ENCODE results near the gene S100Z.
"Not testable (repeated sequence)": the region's sequence is repeated elsewhere in the genome, so short reads cannot be mapped to it uniquely, and the experiment has no call there.

Gene S100Z

DNA sequence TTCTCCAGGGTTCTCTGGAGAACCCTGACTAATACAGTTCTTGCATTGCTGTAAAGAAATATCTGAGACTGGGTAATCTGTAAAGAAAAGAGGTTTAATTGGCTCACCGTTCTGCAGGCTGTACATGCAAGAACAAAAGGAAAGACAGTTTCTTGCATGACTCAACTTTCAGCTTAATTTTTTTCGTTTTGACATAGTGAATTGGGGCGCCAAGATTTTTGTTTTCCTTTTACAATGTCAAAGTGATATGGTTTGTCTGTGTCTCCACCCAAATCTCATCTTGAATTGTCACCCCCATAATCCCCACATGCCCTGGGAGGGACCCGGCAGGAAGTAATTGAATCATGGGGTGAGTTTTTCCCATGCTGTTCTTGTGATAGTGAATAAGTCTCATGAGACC is 91.2 kb downstream of the S100Z start:
- no peak overlapping the region for H3K4me3 Mint-ChIP-seq
- peaks cover 8 to 9% of the 10 kb centered on the region in 2 donors for H3K9me3 Mint-ChIP-seq
- H3K27me3 Mint-ChIP-seq = peaks cover 0 to 7% of the 10 kb centered on the region in 2 donors
- H3K27ac Mint-ChIP-seq = no peak overlapping the region
- DNase-seq (no peak), ATAC-seq (replicated peaks) (no peak)
- peaks cover 0 to 1% of the 10 kb centered on the region in 2 donors for H3K36me3 Mint-ChIP-seq
- H3K4me1 Mint-ChIP-seq = peaks cover 6 to 10% of the 10 kb centered on the region in 2 donors

DNA sequence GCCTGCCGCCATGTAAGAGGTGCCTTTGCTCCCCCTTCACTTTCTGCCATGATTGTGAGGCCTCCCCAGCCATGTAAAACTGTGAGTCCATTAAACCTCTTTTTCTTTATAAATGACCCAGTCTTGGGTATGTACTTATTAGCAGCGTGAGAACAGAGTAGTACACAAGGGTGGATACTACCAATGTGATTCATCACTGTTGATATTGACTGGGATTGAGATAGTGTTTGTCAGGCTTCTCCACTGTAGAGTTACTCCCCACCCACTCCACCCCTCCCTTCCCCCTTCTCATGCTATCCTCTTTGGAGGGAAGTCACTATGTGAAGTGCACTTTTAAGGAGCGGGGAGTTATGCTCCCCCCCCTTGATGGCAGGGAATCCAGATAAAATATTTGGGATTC is 91.6 kb downstream of the S100Z start:
- Mint-ChIP-seq H3K27me3 (peaks cover 0 to 7% of the 10 kb centered on the region in 2 donors), H3K9me3 (peaks cover 8 to 9% of the 10 kb centered on the region in 2 donors), H3K36me3 (peaks cover 0 to 1% of the 10 kb centered on the region in 2 donors), H3K27ac (no peak overlapping the region), H3K4me3 (no peak overlapping the region), H3K4me1 (peaks cover 6 to 10% of the 10 kb centered on the region in 2 donors)
- DNase-seq (no peak), ATAC-seq (replicated peaks) (no peak)

DNA sequence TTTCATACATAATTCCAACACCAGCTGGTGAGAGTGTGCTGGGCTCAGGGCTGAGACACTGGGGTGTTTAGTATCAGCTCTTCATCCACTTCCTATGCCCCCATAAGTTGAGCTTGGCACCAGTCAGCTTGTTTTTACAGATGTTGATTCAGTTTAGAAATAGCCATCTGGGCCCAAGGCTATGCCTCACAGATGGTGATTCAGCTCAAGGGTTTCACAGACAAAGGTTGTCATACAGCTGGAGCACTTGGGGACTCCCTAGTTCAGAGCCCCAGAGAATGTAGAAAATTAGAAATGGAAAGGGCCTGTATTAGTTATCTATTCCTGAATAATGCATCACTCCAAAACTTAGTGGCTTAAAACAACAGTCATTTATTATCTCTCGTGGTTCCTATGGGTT is 92.8 kb downstream of the S100Z start:
- peaks cover 0 to 1% of the 10 kb centered on the region in 2 donors for H3K36me3 Mint-ChIP-seq
- no peak overlapping the region for H3K4me3 Mint-ChIP-seq
- H3K9me3 Mint-ChIP-seq = peaks cover 8 to 9% of the 10 kb centered on the region in 2 donors
- H3K4me1 Mint-ChIP-seq = peaks cover 6 to 9% of the 10 kb centered on the region in 2 donors
- ATAC-seq (replicated peaks) (no peak), DNase-seq (no peak)
- no peak overlapping the region for H3K27ac Mint-ChIP-seq
- H3K27me3 Mint-ChIP-seq = peaks cover 0 to 6% of the 10 kb centered on the region in 2 donors

DNA sequence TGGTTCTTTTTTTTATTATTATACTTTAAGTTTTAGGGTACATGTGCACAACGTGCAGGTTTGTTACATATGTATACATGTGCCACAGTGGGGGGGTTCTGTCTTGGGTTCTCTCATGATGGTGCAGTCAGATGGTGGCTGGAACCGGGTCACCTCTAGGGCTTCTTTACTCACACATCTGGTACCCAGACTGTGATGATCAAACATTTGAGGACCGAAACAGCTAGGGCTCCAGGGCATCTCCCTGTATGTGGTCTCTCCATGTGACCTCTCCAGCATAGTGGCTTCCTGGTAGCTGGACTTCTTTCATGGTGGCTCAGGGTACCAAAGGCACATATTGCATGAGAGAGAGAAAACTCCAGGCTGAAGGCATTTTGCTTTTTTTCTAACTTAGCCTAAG is 93.2 kb downstream of the S100Z start:
- no peak overlapping the region for H3K4me3 Mint-ChIP-seq
- peaks cover 4 to 5% of the 10 kb centered on the region in 2 donors for H3K4me1 Mint-ChIP-seq
- H3K27ac Mint-ChIP-seq = no peak overlapping the region
- no peak for ATAC-seq (replicated peaks)
- peaks cover 0 to 3% of the 10 kb centered on the region in 2 donors for H3K27me3 Mint-ChIP-seq
- H3K36me3 Mint-ChIP-seq = peaks cover 0 to 1% of the 10 kb centered on the region in 2 donors
- DNase-seq = no peak
- peaks cover 8 to 9% of the 10 kb centered on the region in 2 donors for H3K9me3 Mint-ChIP-seq

DNA sequence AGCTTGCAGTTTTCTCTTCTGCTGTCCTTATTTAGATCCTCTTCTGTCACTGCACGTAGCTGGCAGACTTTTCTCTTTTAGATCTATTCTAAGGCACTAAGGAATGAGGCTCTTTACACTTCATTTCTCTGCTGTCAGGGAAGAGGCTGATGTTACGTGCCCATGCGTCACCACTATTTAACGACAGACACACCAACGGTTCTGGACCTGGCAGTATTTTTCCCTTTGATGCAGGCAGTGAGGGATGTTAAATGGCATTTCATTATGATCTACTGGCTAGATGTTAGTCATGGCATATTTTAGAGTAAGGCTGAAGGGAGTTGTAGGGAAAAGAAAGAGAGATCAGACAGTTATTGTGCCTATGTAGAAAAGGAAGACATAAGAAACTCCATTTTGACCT is 94.8 kb downstream of the S100Z start:
- Mint-ChIP-seq H3K4me3 (no peak overlapping the region), H3K27ac (no peak overlapping the region), H3K36me3 (peaks cover 0 to 1% of the 10 kb centered on the region in 2 donors), H3K4me1 (no peaks in the 10 kb centered on the region), H3K27me3 (peaks cover 0 to 11% of the 10 kb centered on the region in 2 donors), H3K9me3 (peaks cover 8 to 9% of the 10 kb centered on the region in 2 donors)
- DNase-seq (no peak), ATAC-seq (replicated peaks) (no peak)

GRCh38 chr5:76945238-76945637 is 95.4 kb downstream of the S100Z start:
- not testable (repeated sequence) for H3K27ac Mint-ChIP-seq, H3K4me1 Mint-ChIP-seq

DNA sequence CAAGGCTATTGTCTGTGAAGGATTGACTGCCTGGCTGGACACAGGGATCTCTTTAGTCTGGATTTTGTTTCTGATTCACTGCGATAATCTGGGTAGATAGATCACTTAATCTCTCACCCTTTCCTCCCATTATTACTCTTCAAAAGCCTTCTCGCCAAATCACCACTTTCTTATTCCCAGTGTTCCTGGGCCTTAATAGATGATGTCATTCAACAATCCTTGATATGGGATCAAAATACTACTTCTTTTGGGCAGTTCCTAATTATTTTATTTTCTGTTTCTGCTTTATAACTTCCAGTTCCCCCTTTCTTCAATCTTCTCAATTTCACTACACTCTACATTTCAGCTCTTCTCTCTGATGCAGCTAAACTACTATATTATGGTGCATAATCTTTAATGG is 96.3 kb downstream of the S100Z start:
- H3K27ac Mint-ChIP-seq = no peak overlapping the region
- no peaks in the 10 kb centered on the region for H3K4me1 Mint-ChIP-seq
- peaks cover 0 to 1% of the 10 kb centered on the region in 2 donors for H3K36me3 Mint-ChIP-seq
- no peak overlapping the region for H3K4me3 Mint-ChIP-seq
- DNase-seq = no peak
- ATAC-seq (replicated peaks) = no peak
- peaks cover 2 to 13% of the 10 kb centered on the region in 2 donors for H3K27me3 Mint-ChIP-seq
- H3K9me3 Mint-ChIP-seq = peaks cover 2 to 4% of the 10 kb centered on the region in 2 donors

More at GRCh38 chr5:76945238-76945637, 95.4 kb downstream of the S100Z start:
- ATAC-seq (replicated peaks); H3K9me3 Mint-ChIP-seq; H3K4me3 Mint-ChIP-seq; H3K36me3 Mint-ChIP-seq; DNase-seq: not testable (repeated sequence)
- H3K27me3 Mint-ChIP-seq = peaks cover 0 to 12% of the 10 kb centered on the region in 2 donors

DNA sequence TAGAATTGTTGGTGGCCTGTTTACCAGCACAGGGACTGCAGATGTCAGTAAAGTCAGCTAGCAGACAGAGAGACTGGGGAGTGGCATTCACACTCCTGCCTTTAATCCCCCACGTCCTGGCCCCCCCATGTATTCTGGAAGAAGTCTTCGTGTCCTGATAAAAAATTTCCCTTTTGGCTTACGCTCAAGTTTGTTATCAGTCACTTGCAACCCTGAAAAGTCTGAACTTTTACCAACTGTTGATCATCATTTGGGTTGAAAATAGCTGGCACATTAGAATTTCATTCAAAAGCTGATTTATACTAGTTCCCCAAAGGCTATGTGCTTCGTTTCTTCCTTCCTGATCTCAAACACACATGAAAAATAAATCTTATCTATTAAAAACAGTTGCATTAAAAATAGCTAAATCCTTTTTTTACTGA is 97.3 kb downstream of the S100Z start:
- Mint-ChIP-seq H3K27me3 (peaks cover 6 to 17% of the 10 kb centered on the region in 2 donors), H3K4me1 (no peaks in the 10 kb centered on the region), H3K4me3 (no peak overlapping the region), H3K27ac (no peak overlapping the region), H3K36me3 (no peaks in the 10 kb centered on the region), H3K9me3 (no peaks in the 10 kb centered on the region)
- ATAC-seq (replicated peaks) (no peak), DNase-seq (no peak)

GRCh38 chr5:76952795-76953536 is 103.2 kb downstream of the S100Z start, which contains the start of gene CRHBP:
Gene CRHBP, plus strand, starts transcription at chr5:76953045. Its CDS starts 90 bp downstream, at chr5:76953135.
- Mint-ChIP-seq H3K4me3 (peak within 1 kb of the TSS; percentile 41 to 57), H3K9me3 (no peaks in the 10 kb centered on the region), H3K27ac (no peak within 1 kb of the TSS), H3K4me1 (peaks cover 9 to 17% of the 10 kb centered on the region in 2 donors), H3K36me3 (no peaks in the 10 kb centered on the region), H3K27me3 (peaks cover 33 to 39% of the 10 kb centered on the region in 2 donors)
- ATAC-seq (replicated peaks) = peak in 1 of 2 donors; percentile 31
- no peak for DNase-seq

DNA sequence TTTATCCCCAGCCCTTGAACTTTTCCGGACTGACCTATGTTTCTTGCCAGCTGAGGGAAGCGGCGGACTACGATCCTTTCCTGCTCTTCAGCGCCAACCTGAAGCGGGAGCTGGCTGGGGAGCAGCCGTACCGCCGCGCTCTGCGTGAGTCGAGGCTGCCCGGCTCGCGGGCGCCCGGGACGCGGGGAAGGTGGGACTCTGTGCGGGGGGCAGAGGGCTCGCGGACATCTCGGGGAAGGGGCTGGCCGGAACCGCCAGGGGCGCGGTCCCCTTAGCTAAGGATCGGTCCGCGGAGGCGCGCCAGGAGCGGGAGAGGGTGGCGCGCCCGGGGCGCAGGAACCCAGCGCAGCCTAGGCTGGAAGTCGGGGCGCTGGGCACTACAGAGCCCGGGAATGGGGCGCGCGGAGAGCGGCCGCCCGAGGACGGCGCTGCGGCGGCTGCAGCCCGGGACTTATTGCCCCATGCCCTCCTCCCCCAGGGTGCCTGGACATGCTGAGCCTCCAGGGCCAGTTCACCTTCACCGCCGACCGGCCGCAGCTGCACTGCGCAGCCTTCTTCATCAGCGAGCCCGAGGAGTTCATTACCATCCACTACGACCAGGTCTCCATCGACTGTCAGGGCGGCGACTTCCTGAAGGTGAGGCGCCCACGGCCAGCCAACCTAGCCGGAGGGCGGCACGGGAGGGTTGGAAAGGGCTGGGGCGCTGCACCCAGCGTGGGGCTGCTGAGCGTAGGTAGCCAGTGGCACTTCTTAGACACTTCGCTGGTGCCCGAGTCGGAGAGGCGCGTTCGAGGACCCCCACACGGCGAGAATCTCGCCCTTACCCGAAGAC is 104.0 kb downstream of the S100Z start:
- H3K27me3 Mint-ChIP-seq = peaks cover 29 to 39% of the 10 kb centered on the region in 2 donors
- no peaks in the 10 kb centered on the region for H3K36me3 Mint-ChIP-seq
- no peak for DNase-seq
- no peak overlapping the region for H3K27ac Mint-ChIP-seq
- peak overlapping the region; percentile 41 to 57 for H3K4me3 Mint-ChIP-seq
- ATAC-seq (replicated peaks) = peak in 1 of 2 donors; percentile 25
- peaks cover 9 to 17% of the 10 kb centered on the region in 2 donors for H3K4me1 Mint-ChIP-seq
- H3K9me3 Mint-ChIP-seq = no peaks in the 10 kb centered on the region

DNA sequence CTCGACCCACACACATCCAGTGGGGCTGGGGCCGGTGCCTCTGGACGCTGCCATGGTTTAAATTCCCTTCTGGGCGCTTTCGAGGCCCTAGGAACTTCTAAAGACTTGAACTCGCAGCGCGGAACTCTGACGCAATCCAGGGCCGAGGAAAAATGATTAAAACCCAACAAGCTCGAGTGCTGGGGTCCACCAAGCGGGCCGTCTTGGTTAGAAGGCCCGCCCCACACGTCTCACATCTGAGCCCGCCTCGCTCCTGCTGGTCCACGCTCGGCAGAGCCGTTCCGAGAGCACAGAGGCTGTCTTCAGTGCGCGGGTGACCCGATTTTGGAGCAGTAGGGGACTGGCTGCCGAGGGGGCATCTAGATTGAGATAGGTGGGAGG is 104.6 kb downstream of the S100Z start:
- H3K36me3 Mint-ChIP-seq = no peaks in the 10 kb centered on the region
- no peak for ATAC-seq (replicated peaks)

DNA sequence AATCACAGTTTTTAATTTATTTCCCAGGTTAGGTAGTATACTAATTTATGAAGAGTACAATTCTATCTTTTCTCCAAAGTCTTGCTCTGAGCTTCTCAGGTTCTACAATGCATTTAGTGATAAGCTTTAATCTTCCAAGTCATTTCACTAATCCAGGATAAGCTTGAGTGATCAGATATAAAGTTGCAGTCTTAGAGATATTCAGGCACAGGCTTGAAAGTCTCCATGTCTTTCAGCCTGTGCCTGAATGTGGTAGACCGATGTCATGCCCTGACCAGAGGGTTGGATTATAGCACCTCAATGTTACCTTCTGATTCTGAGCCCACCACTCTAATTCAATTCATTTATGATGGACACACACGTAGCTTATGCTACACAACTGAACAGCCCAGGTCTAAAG is 106.2 kb downstream of the S100Z start:
- H3K9me3 Mint-ChIP-seq = no peaks in the 10 kb centered on the region
- no peak for ATAC-seq (replicated peaks)
- H3K27ac Mint-ChIP-seq = no peak overlapping the region

More for the DNA sequence above, 104.6 kb downstream of the S100Z start:
- H3K27me3 Mint-ChIP-seq = peaks cover 28 to 41% of the 10 kb centered on the region in 2 donors
- H3K9me3 Mint-ChIP-seq = no peaks in the 10 kb centered on the region
- H3K4me3 Mint-ChIP-seq = peak overlapping the region; percentile 39 to 57
- no peak for DNase-seq
- H3K27ac Mint-ChIP-seq = no peak overlapping the region
- peaks cover 9 to 17% of the 10 kb centered on the region in 2 donors for H3K4me1 Mint-ChIP-seq

GRCh38 chr5:76958991-76959767 is 109.4 kb downstream of the S100Z start:
- Mint-ChIP-seq H3K27ac (no peak overlapping the region), H3K36me3 (no peaks in the 10 kb centered on the region), H3K27me3 (peaks cover 9 to 28% of the 10 kb centered on the region in 2 donors), H3K4me3 (no peak overlapping the region), H3K9me3 (no peaks in the 10 kb centered on the region), H3K4me1 (peaks cover 6 to 12% of the 10 kb centered on the region in 2 donors)
- no peak for DNase-seq
- ATAC-seq (replicated peaks) = no peak

More for the DNA sequence above, 106.2 kb downstream of the S100Z start:
- H3K4me1 Mint-ChIP-seq = peaks cover 12 to 23% of the 10 kb centered on the region in 2 donors
- H3K4me3 Mint-ChIP-seq = no peak overlapping the region
- peaks cover 23 to 49% of the 10 kb centered on the region in 2 donors for H3K27me3 Mint-ChIP-seq
- DNase-seq = no peak
- H3K36me3 Mint-ChIP-seq = no peaks in the 10 kb centered on the region
